AG04450 (cell line): ENCODE measurements around the gene DDN. TPM values are rescaled to one million over a fixed set of nuclear protein-coding genes. Genes with fewer than 3 reads are reported as not detected.
A peak's percentile ranks its signal among the peaks of the same experiment; 100 is the strongest.

Source experiments
- CTCF ChIA-PET: fragments of 300-600, 350-600 bp; formaldehyde crosslinking; extraction: SDS; loops from one replicate; lab custom pipeline; 2022; ENCODE audit warnings: antibody characterized with exemption, inconsistent platforms; lab: Charles Lee
- POLR2A ChIA-PET: fragments of 350-600 bp; formaldehyde crosslinking; extraction: SDS; loops from one replicate; lab custom pipeline; 2021; ENCODE audit warnings: antibody characterized with exemption, inconsistent platforms; lab: Yijun Ruan, JAX
- DNase-seq: peaks from one replicate; pipeline ENCODE4 v3.0.0-alpha.2; 2011; ENCODE audit warnings: low read depth, low spot score
- H3K27ac ChIP-seq: one replicate; pipeline ENCODE4 v1.5.1; 2012; ENCODE audit warnings: low read depth, low read length, control low read depth
- H3K27me3 ChIP-seq: one replicate; pipeline ENCODE4 v1.6.0; 2012; ENCODE audit warnings: low read length; ENCODE audit not compliant: control insufficient read depth, insufficient read depth
- H3K4me3 ChIP-seq: 2 replicates; pipeline ENCODE4 v1.5.1; 2011; ENCODE audit warnings: mild to moderate bottlenecking, low read depth, low read length, control low read depth
- H3K9me3 ChIP-seq: 2 replicates; pipeline ENCODE4 v1.5.1; 2012; ENCODE audit warnings: low read length; ENCODE audit not compliant: control insufficient read depth, insufficient read depth
- CTCF ChIP-seq: IDR thresholded peaks from 2 replicates; pipeline ENCODE4 v1.5.1; 2011; ENCODE audit warnings: low read depth, low read length, control low read depth, inconsistent platforms
- polyA plus RNA-seq: library from polyadenylated mRNA; depleted of rRNA; stranded (reverse); fragments of >200 nt; gene quantifications from 2 replicates; pipeline ENCODE4 v1.2.3, GENCODE V29; 2011

DDN gene
- polyA plus RNA-seq, 1 experiment, result 0.02 TPM

GRCh38 chr12:48988030-48988649, 11.0 kb downstream of the DDN start:
- H3K9me3 ChIP-seq, result no peaks in the 10 kb centered on the region
- no peak overlapping the region for H3K4me3 ChIP-seq
- H3K27ac ChIP-seq, result no peak overlapping the region
- TF ChIP-seq CTCF, result peak; percentile 87
- ChIA-PET POLR2A (interaction anchor here (0.9 kb wide), 1 partner anchor 31 kb away, joined by 3 read pairs; the partner anchor contains the start of gene ARF3), CTCF (interaction anchor here (0.7 to 3.3 kb wide), 40 partner anchors 9 to 238 kb away, joined by 3 to 46 read pairs (median 4); partner anchors contain the start of genes ARF3, DDN, DDX23 and RND1)
- no peak for DNase-seq
- H3K27me3 ChIP-seq, result peaks cover 61% of the 10 kb centered on the region

DNA sequence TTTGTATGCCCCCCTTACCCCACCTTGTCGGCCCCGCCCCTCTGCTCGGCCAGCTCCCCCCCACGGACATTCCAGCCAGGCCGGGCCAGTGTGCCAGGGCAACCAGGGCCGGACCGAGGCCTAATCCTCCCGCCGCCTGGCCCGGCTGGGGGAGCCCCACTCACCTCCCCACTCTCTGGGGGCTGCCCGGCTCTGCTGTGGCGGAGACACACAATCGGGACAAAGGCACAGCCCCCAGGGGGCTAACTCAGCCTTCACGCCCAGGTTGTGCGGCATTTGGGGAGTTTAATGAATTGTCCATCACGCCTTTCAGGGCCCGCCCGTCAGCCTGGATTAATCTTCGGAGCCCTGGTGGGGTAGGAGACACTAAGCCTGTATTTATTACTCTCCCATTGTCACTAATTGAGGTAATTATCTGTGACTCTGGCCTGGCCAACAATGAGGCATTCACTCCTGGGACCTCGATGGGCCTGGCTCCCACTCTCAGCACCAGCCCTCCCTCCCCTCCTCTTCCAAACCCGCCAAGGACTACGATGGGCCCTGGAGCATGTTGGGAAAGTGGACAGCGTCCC, 12.4 kb downstream of the DDN start:
- no peak for DNase-seq
- no peak for TF ChIP-seq CTCF
- ChIA-PET CTCF (interaction anchor here (0.8 to 3.3 kb wide), 4 partner anchors 9 to 134 kb away, joined by 3 to 46 read pairs (median 24); partner anchors contain the start of genes DDX23 and WNT1), POLR2A (no interaction called here)
- H3K4me3 ChIP-seq, result no peak overlapping the region
- no peak overlapping the region for H3K27ac ChIP-seq
- peaks cover 67% of the 10 kb centered on the region for H3K27me3 ChIP-seq
- no peaks in the 10 kb centered on the region for H3K9me3 ChIP-seq

DNA sequence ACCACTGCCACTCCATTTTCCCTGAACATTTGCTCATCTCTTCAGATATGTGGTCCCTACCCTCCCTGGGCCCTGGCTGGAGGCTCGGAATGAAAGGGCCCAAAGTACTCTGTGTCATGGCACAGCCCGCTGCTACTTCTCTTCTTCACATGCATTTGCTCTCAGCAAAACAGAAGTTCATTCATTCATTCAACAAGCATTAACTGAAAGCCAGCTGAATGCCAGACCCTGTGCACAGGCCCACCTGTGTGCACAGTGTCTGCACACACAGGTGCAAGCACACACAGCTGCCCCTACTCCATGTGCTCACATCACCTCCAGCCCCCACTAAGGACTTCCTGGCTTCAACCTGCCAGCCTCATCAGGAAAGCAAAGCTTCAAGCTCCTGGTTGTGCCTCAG, 13.3 kb downstream of the DDN start:
- H3K9me3 ChIP-seq, result no peaks in the 10 kb centered on the region; the same call in 1 of the 2 replicates
- POLR2A ChIA-PET, result no interaction called here
- no peak for DNase-seq
- CTCF ChIA-PET, result interaction anchor here (0.8 to 3.3 kb wide), 3 partner anchors 8 to 133 kb away, joined by 6 to 46 read pairs (median 42); partner anchors contain the start of genes DDX23 and WNT1
- no peak overlapping the region for H3K27ac ChIP-seq
- peaks cover 76% of the 10 kb centered on the region for H3K27me3 ChIP-seq
- no peak overlapping the region for H3K4me3 ChIP-seq
- no peak for TF ChIP-seq CTCF

GRCh38 chr12:48985475-48985897, 13.7 kb downstream of the DDN start:
- TF ChIP-seq CTCF, result no peak
- peaks cover 79% of the 10 kb centered on the region for H3K27me3 ChIP-seq
- no peak for DNase-seq
- H3K27ac ChIP-seq, result no peak overlapping the region
- no peak overlapping the region for H3K4me3 ChIP-seq
- ChIA-PET POLR2A (no interaction called here), CTCF (interaction anchor here (3.3 kb wide), 1 partner anchor 8 kb away, joined by 46 read pairs; the partner anchor contains the start of gene WNT1)
- H3K9me3 ChIP-seq, result peaks cover 3% of the 10 kb centered on the region; the same call in 1 of the 2 replicates
